ENCODE data around the gene WHAMM. TPM values are rescaled to one million over a fixed set of nuclear protein-coding genes. Genes with fewer than 3 reads are reported as not detected.
A peak's percentile ranks its signal among the peaks of the same experiment; 100 is the strongest.
"Not testable (repeated sequence)": the region's sequence is repeated elsewhere in the genome, so short reads cannot be mapped to it uniquely, and the experiment has no call there.

The WHAMM gene
- total RNA-seq, 1 experiment from 2014 or later = 4.7 TPM

- DNase-seq (ENCODE audit: low spot score) = no peak
Observed at GRCh38 chr15:82838096-82838735, 28.8 kb downstream of the WHAMM start.

GRCh38 chr15:82839136-82839535 is 29.7 kb downstream of the WHAMM start:
- no peak for DNase-seq (ENCODE audit: low spot score)

GRCh38 chr15:82840166-82840565 is 30.7 kb downstream of the WHAMM start:
- no peak for DNase-seq (ENCODE audit: low spot score)

- DNase-seq (ENCODE audit: low spot score) = no peak
Observed at GRCh38 chr15:82843566-82843965, 34.1 kb downstream of the WHAMM start.

GRCh38 chr15:82845686-82846085 is 36.3 kb downstream of the WHAMM start:
- DNase-seq (ENCODE audit: low spot score) = no peak

GRCh38 chr15:82846621-82847020 is 37.2 kb downstream of the WHAMM start:
- no peak for DNase-seq (ENCODE audit: low spot score)

- DNase-seq (ENCODE audit: low spot score) = peak; percentile 8
Observed at GRCh38 chr15:82847703-82848102, 38.3 kb downstream of the WHAMM start.

- no peak for DNase-seq (ENCODE audit: low spot score)
Observed at GRCh38 chr15:82848241-82848993, 39.0 kb downstream of the WHAMM start.

GRCh38 chr15:82849556-82850512 is 40.4 kb downstream of the WHAMM start:
- DNase-seq (ENCODE audit: low spot score) = peak; percentile 64

- no peak for DNase-seq (ENCODE audit: low spot score)
Observed at GRCh38 chr15:82850731-82851130, 41.3 kb downstream of the WHAMM start.

GRCh38 chr15:82851306-82851850 is 42.0 kb downstream of the WHAMM start:
- no peak for DNase-seq (ENCODE audit: low spot score)

GRCh38 chr15:82851981-82852511 is 42.6 kb downstream of the WHAMM start:
- DNase-seq (ENCODE audit: low spot score) = peak; percentile 74

- no peak for DNase-seq (ENCODE audit: low spot score)
Observed at GRCh38 chr15:82852941-82853561, 43.6 kb downstream of the WHAMM start.

GRCh38 chr15:82854554-82854953 is 45.1 kb downstream of the WHAMM start:
- DNase-seq (ENCODE audit: low spot score) = no peak

GRCh38 chr15:82855286-82856100 is 46.1 kb downstream of the WHAMM start:
- no peak for DNase-seq (ENCODE audit: low spot score)

GRCh38 chr15:82856397-82857170 is 47.2 kb downstream of the WHAMM start:
- no peak for DNase-seq (ENCODE audit: low spot score)

- no peak for DNase-seq (ENCODE audit: low spot score)
Observed at GRCh38 chr15:82858932-82859331, 49.5 kb downstream of the WHAMM start.

GRCh38 chr15:82862886-82863285 is 53.5 kb downstream of the WHAMM start:
- DNase-seq (ENCODE audit: low spot score) = no peak

- DNase-seq (ENCODE audit: low spot score) = no peak
Observed at GRCh38 chr15:82864967-82865366, 55.5 kb downstream of the WHAMM start.

- not testable (repeated sequence) for DNase-seq (ENCODE audit: low spot score)
Observed at GRCh38 chr15:82865581-82865980, 56.2 kb downstream of the WHAMM start.
